ENCODE data around the gene MAPK8IP1.

- TF ChIP-seq POLR2A (IDR thresholded peaks at IDR 0.05; ENCODE audit: low read depth, low read length) (no peak), CTCF (IDR thresholded peaks at IDR 0.05; ENCODE audit: extremely low read depth in 1 of 2, insufficient read depth in 1 of 2, low read depth in 1 of 2, low read length in 2 of 2) (no peak), EZH2 (IDR thresholded peaks at IDR 0.05; ENCODE audit: borderline replicate concordance, low read depth, low read length, severe bottlenecking) (no peak), MAX (IDR thresholded peaks at IDR 0.05; ENCODE audit: insufficient read depth, insufficient read length) (no peak)
Observed at GRCh38 chr11:45860764-45861510, 24.5 kb upstream of the MAPK8IP1 start.
